ENCODE measurements around the gene EGF. TPM values are rescaled to one million over a fixed set of nuclear protein-coding genes. Genes with fewer than 3 reads are reported as not detected.
A peak's percentile ranks its signal among the peaks of the same experiment; 100 is the strongest.
"Not testable (repeated sequence)": the region's sequence is repeated elsewhere in the genome, so short reads cannot be mapped to it uniquely, and the experiment has no call there.

EGF gene
- total RNA-seq: not detected

DNA sequence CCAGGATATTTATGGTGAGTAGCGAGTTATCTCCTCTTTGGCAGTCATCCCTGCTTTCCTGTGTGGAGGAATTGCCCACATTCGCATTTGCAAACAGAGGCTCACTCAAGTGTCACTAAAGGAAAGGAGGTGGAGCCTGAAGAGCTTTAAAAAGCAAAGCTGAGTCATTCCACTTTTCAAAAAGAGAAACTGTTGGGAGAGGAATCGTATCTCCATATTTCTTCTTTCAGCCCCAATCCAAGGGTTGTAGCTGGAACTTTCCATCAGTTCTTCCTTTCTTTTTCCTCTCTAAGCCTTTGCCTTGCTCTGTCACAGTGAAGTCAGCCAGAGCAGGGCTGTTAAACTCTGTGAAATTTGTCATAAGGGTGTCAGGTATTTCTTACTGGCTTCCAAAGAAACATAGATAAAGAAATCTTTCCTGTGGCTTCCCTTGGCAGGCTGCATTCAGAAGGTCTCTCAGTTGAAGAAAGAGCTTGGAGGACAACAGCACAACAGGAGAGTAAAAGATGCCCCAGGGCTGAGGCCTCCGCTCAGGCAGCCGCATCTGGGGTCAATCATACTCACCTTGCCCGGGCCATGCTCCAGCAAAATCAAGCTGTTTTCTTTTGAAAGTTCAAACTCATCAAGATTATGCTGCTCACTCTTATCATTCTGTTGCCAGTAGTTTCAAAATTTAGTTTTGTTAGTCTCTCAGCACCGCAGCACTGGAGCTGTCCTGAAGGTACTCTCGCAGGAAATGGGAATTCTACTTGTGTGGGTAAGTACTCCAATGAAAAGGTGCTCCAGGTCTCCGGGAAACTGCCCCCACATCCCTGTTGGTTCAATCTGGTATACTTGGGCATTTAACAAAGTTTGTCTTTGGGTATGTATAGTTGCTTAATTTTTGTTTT is at the start of gene EGF:
TSS of gene EGF (plus strand) at position 178 of the 890 bp plus-strand sequence. CDS start at position 631, 453 bp downstream.
- DNase-seq (ENCODE audit: low spot score in 2 of 2) (no peak), ATAC-seq (peak in 1 of 2 donors; percentile 16)
- H3K36me3 Mint-ChIP-seq: no peaks in the 10 kb centered on the region
- no peaks in the 10 kb centered on the region for H3K9me3 Mint-ChIP-seq
- peak within 1 kb of the TSS in 1 of 2 donors; percentile 53 for H3K27ac Mint-ChIP-seq

DNA sequence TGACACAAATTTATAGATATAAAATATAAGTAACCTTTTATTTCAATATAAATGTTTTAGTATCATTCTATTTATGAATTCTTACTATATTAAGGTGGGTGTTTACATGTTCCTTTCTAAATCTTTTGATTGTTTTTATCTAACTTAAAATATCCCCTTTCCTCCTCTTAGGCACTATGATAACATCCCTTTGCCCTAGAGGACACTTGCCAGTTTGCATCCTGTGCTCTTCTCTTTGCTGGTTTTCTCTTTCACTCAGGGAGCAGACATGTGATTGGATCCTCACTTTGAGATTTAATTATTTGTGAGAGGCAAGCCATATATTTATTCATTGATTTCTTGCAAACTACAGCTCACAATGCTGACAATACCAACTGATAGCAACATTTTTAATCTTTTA is 48.5 kb upstream of the EGF start:
- no peaks in the 10 kb centered on the region for H3K9me3 Mint-ChIP-seq
- no peak overlapping the region for H3K27ac Mint-ChIP-seq
- DNase-seq (ENCODE audit: low spot score in 2 of 2) (no peak), ATAC-seq (no peak)
- peaks cover 0 to 1% of the 10 kb centered on the region in 2 donors for H3K36me3 Mint-ChIP-seq

DNA sequence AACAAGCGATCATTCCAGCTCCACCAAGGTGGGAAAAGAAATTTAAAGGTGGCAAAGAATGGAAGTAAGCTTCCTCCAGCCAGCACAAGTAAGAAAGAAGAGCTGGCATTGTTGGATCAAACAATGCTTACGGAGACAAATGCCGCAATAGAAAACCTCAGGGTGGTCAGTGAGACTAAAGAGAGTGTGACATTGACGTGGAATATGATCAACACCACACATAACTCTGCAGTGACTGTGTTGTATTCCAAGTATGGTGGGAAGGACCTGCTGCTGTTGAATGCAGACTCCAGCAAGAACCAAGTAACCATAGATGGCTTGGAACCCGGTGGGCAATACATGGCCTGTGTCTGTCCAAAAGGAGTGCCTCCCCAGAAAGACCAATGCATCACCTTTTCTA is 42.6 kb upstream of the EGF start:
- Mint-ChIP-seq H3K9me3 (no peaks in the 10 kb centered on the region), H3K36me3 (peaks cover 0 to 5% of the 10 kb centered on the region in 2 donors), H3K27ac (peak overlapping the region in 1 of 2 donors; percentile 73)
- DNase-seq (ENCODE audit: low spot score in 2 of 2) (no peak), ATAC-seq (no peak)

DNA sequence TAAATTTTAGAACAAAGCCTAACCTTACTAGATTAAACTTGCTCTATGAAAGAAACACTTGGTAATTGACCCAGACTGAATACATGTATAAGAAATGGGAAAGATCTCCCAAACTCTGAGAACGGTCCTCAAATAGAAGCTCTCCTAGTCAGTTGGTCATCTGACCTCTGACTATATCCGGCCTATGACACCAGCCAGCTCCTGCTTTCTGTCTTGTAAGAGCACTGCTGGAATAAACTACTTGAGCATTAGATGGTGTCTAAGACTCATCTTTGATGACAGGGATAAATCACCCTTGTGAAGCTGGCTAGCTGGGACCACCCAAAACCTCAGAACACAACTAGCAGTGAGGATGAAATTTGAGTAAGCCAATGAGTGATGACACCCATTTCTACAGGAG is 40.6 kb upstream of the EGF start:
- ATAC-seq (no peak), DNase-seq (ENCODE audit: low spot score in 2 of 2) (no peak)
- H3K27ac Mint-ChIP-seq: no peak overlapping the region
- H3K9me3 Mint-ChIP-seq: peaks cover 0 to 3% of the 10 kb centered on the region in 2 donors
- H3K36me3 Mint-ChIP-seq: peaks cover 0 to 5% of the 10 kb centered on the region in 2 donors

DNA sequence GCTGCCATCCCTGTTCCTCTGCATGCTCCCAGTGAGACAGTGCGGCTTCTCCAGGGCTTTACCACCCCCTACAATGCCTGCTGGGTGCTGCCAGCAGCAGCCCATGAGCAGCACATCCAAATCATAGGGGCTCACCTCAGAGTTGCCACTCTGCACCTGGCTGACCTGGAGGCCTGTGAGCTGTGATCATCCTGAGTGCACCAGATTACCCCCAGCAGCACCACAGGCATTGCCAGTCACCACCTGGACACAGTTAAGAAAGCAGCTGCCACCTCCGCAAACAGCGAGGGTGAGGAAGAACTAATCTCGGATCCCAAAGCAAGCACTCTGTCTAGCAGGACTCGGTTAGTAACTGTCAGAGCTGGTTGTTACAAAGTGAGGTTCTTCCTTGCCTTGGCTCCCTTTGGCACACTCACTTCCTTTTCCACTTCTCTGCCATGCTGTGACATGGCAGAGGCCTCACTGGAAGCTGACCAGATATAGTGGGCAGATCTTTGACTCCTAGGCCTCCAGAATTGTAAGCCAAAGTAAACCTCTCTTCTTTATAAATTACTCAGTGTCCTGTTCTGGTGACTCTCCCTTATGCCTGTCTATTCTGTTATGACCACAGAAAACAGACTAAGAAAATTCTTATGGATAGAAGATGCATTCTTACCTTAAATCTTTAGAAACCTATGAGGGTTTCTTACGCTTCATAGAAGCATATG is 39.6 kb upstream of the EGF start:
- ATAC-seq (no peak), DNase-seq (ENCODE audit: low spot score in 2 of 2) (no peak)
- Mint-ChIP-seq H3K9me3 (peaks cover 0 to 3% of the 10 kb centered on the region in 2 donors), H3K27ac (no peak overlapping the region), H3K36me3 (peaks cover 0 to 5% of the 10 kb centered on the region in 2 donors)

DNA sequence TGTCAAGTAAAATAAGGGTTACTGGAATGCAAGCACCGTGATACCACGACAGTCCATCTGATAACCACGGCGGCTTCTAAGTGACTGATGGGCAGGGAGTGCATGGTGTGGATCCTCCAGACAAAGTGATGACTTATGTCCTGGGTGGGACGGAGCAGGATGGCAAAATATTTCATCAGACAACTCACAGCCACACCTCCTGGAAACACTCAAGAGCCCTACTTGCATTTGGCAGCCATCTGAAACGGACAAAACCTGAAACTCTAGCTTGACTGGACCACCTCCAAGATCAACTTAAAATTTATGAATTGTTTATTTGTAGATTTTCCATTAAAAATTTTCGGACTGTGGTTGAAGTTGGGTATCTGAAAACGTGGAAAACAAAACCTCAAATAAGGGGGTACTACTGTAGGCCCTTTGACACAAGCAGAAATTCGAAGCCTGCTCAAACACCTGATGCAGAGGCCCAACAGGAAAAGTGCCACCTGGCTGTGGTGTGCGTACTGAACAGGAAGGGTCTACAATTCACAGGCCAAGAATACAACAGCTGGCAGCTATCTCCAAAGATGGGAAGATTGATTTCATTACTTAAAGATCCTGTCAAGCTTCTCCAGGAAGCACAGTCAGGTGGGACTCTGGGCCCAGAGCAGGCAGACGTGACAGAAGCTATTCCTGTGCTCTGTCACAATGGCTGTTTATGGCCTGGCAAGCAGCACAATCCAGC is 38.7 kb upstream of the EGF start:
- peaks cover 0 to 3% of the 10 kb centered on the region in 2 donors for H3K9me3 Mint-ChIP-seq
- peaks cover 0 to 5% of the 10 kb centered on the region in 2 donors for H3K36me3 Mint-ChIP-seq
- DNase-seq (ENCODE audit: low spot score in 2 of 2) (no peak), ATAC-seq (no peak)
- H3K27ac Mint-ChIP-seq: no peak overlapping the region

DNA sequence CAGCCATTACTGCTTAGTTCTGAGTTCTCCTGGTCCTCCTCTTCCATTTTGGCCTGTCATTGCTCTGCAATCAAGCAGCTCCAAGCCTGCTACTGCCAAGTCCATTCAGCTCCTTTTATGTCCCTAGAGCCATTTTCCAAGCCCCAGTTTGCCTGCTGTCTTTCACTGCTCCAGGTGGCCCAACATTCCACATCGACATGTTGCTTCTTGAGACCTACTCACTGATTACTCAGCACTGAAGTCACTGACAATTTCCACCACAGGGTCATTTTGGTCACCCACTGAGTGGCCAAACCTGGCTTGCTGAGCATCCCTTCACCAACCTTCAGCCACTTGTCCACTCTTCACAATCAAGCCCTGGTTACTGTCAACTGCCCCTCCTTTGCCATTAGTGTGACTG is 37.6 kb upstream of the EGF start:
- no peaks in the 10 kb centered on the region for H3K36me3 Mint-ChIP-seq
- DNase-seq (ENCODE audit: low spot score in 2 of 2) (no peak), ATAC-seq (no peak)
- peaks cover 0 to 3% of the 10 kb centered on the region in 2 donors for H3K9me3 Mint-ChIP-seq
- H3K27ac Mint-ChIP-seq: no peak overlapping the region

DNA sequence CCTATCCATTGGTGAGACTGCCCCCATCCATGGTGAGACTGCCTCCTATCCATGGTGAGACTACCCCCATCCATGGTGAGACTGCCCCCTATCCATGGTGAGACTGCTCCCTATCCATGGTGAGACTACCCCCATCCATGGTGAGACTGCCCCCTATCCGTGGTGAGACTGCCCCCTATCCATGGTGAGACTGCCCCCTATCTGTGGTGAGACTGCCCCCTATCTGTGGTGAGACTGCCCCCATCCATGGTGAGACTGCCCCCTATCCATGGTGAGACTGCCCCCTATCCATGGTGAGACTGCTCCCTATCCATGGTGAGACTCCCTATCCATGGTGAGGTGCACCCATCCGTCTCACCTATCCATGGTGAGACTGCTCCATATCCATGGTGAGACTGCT is 37.1 kb upstream of the EGF start:
- not testable (repeated sequence) for H3K36me3 Mint-ChIP-seq; DNase-seq (ENCODE audit: low spot score in 2 of 2); ATAC-seq; H3K27ac Mint-ChIP-seq; H3K9me3 Mint-ChIP-seq

DNA sequence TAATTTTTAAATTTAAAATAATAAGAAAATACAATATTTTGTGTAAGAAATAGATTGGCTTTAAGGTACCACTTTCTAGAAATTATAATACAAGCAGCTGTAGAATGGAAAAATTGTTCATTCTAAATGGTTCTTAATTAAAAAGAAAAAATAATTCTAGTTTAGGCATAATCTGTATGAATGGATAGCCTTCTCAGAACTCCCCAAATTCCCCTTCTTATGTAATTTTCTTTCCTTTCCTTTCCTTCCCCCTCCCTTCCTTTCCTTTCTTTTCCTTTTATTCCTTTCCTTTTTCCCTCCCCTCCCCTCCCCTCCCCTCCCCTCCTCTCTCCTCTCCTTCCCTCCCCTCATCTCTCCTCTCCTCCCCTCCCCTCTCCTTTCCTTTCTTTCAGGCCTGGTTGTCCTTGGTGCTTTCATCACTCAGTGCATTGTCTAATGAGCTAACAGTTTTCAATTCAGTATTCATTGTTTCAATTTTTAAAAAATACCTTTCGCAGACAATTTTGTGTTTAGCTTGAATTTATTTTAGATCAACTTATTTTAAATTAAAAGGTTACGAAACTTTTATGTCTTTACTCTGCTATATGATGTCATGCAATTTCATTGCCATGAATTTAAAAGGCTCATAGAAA is 35.9 kb upstream of the EGF start:
- DNase-seq (ENCODE audit: low spot score in 2 of 2): no peak
- no peak for ATAC-seq
- no peaks in the 10 kb centered on the region for H3K36me3 Mint-ChIP-seq
- no peak overlapping the region for H3K27ac Mint-ChIP-seq
- H3K9me3 Mint-ChIP-seq: peaks cover 0 to 3% of the 10 kb centered on the region in 2 donors

DNA sequence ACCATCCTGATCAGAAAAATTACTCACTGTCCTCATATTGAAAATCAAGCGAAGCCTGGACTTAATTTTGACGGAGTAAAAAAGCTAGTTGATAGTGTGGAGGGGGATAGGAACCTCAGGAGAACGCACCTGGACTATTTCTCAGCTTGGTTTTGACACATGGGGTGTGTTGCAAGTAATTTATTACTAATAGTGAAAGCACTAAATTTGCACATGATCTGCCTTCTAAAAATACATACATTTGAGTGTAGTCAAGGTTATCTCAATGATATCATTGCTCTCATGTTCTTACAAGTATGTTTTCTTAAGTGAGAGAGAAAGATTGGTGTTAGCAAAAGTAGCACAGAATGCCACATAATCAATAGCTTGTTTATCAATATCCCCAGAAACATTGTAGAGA is 35.3 kb upstream of the EGF start:
- ATAC-seq: no peak
- no peak for DNase-seq (ENCODE audit: low spot score in 2 of 2)
- Mint-ChIP-seq H3K27ac (no peak overlapping the region), H3K36me3 (no peaks in the 10 kb centered on the region), H3K9me3 (peaks cover 0 to 3% of the 10 kb centered on the region in 2 donors)

DNA sequence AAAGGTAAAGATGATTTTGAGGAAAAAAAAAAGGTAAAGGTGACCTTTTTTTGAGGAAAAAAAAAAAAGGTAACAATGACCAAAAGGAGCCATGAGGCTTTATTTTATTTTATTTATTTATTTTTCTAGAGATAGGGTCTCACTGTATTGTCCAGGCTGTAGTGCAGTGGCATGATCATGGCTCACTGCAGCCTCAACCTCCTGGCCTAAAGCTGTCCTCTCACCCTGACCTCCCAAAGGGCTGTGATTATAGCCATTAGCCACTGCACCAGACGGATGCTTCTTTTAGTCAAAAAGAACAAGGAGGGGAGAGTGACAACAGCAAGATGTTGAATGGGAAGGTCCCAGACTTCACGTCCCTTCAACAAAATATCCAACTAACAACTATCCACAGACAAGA is 34.3 kb upstream of the EGF start:
- ATAC-seq (no peak), DNase-seq (ENCODE audit: low spot score in 2 of 2) (no peak)
- H3K27ac Mint-ChIP-seq: no peak overlapping the region
- peaks cover 0 to 3% of the 10 kb centered on the region in 2 donors for H3K9me3 Mint-ChIP-seq
- no peaks in the 10 kb centered on the region for H3K36me3 Mint-ChIP-seq

DNA sequence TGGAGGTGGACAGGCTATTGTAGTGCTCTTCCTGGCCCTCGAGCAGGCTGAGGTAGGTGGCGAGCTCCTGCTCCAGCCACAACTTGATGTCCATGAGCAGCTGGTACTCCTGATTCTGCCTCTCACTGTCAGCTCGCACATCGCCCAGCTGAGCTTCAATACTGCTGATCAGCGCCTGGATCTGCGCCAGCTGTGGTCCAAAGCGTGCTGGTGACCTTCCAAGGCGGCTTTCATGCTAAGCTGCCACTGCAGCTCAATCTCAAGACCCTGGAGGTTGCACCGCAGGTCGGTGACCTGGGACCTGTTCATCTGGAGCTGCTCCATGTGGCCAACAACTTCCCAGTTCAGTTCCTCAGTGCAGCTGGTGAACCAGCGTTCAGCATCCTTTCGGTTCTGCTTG is 33.6 kb upstream of the EGF start:
- H3K36me3 Mint-ChIP-seq: no peaks in the 10 kb centered on the region

DNA sequence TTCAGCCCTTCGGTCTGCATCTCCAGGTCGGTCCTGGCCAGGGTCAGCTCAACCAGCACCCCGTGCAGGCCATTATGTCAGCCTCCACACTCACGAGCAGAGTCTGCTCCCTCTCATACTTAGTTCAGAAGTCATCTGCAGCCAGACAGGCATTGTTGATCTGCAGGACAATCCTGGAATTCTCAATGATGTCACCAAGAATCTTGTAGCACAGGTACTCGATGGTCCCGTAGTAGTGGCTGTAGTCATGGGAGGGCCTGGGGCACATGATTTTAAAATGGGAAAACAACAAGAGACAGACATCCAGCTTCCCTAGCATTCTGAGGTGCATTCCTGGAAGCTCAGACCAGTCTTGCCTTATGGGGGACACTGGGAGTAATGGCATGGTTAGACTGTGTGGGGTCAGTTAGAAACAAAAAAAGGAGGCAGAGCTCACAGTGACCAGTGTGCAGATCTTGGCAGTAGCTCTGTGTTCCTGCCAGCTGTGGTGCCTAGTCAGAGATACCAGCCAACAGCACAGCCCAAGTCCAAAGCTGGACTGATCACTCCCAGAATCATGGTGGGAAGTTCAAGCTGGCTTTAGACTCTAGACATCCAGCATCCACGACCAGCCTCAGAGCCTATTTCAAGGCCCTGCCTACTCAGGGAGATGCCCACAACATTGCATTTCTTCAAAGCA is 32.9 kb upstream of the EGF start:
- DNase-seq (ENCODE audit: low spot score in 2 of 2) (no peak), ATAC-seq (no peak)
- Mint-ChIP-seq H3K9me3 (peaks cover 0 to 3% of the 10 kb centered on the region in 2 donors), H3K36me3 (no peaks in the 10 kb centered on the region), H3K27ac (no peak overlapping the region)

More for the DNA sequence above, 33.6 kb upstream of the EGF start:
- Mint-ChIP-seq H3K27ac (no peak overlapping the region), H3K9me3 (peaks cover 0 to 3% of the 10 kb centered on the region in 2 donors)
- DNase-seq (ENCODE audit: low spot score in 2 of 2): no peak
- no peak for ATAC-seq

DNA sequence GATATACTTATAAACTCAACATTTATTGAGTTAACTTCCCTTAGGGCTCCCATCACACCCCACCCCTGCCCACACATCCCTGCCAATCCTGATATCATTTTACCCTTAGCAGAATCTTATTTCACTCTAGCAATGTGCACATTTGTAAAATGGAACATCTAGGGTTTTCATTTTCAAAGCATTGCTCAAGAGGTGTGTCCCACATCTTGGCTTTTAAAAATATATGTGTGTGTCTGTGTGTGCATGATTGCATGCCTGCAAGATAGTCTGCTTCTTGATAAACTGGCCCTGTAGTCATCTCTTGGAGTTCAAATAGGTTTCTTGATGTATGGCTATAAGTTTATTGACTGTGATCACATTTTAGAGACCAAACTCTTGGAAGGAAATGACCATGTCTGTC is 26.4 kb upstream of the EGF start:
- DNase-seq (ENCODE audit: low spot score in 2 of 2) (no peak), ATAC-seq (no peak)
- H3K36me3 Mint-ChIP-seq: no peaks in the 10 kb centered on the region
- H3K27ac Mint-ChIP-seq: no peak overlapping the region
- no peaks in the 10 kb centered on the region for H3K9me3 Mint-ChIP-seq

DNA sequence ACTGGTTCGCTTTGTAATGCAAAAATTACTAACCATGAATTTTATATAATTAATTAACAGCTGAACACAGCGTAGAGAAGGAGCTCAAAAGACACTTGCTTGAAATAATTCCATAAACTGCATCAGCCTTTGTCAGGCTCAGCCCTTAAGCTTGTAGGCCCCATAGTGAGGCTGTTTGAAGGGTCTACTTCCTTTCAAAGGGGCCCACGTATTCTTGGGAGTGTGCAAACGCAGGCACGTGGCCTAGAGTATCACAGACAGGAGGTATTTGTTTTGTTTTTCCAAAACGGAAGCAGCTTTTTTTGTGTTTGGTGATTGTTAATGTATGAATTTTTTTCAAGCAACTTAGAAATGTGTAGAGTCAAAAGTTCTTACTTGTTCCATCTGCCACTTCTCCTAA is 25.6 kb upstream of the EGF start:
- DNase-seq (ENCODE audit: low spot score in 2 of 2): no peak
- no peak for ATAC-seq
- H3K9me3 Mint-ChIP-seq: no peaks in the 10 kb centered on the region
- H3K36me3 Mint-ChIP-seq: no peaks in the 10 kb centered on the region
- H3K27ac Mint-ChIP-seq: no peak overlapping the region

DNA sequence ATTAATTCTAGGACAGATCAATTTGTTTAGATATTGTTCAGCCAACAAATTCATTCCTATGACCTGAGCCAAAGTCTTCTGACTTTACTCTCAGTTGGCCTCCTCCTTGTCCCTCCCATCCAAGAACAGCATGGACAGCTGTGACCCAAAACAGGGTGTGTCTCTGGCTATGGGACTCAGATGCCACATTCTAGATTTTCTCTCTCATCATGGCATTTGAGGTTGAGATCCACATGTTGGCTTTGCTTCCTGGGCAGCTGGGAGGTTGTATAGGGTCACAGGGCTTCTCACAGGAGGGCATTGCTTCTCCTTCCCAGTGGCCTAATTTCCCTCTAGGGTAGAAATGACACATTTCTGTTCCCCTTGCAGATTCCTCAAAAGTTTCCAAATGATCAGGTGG is 22.6 kb upstream of the EGF start:
- Mint-ChIP-seq H3K36me3 (no peaks in the 10 kb centered on the region), H3K9me3 (peaks cover 0 to 9% of the 10 kb centered on the region in 2 donors), H3K27ac (no peak overlapping the region)
- no peak for DNase-seq (ENCODE audit: low spot score in 2 of 2)
- ATAC-seq: no peak
